Measurements from ENCODE around the gene GAST. TPM values are rescaled to one million over a fixed set of nuclear protein-coding genes. Genes with fewer than 3 reads are reported as not detected.
A peak's percentile ranks its signal among the peaks of the same experiment; 100 is the strongest.

GAST gene
- total and polyA plus RNA-seq, 10 of the 15 experiments (the other 5 are each of a cell fraction or from before 2014, with no cell fraction given), result not detected

GRCh38 chr17:41665566-41666236, 46.4 kb upstream of the GAST start:
- ChIA-PET SMC1A (ENCODE audit: uncharacterized antibody, unreplicated experiment) (interaction anchor here (0.7 to 6.9 kb wide), 9 partner anchors 13 to 1050 kb away, joined by 3 to 92 read pairs (median 4); partner anchors contain the start of gene EIF1), CTCF (interaction anchor here (0.6 to 12.0 kb wide), 20 partner anchors 8 to 1225 kb away, joined by 3 to 420 read pairs (median 4); partner anchors contain the start of gene EIF1), RAD21 (ENCODE audit: unreplicated experiment) (interaction anchor here (1.0 to 9.6 kb wide), 12 partner anchors 10 to 1133 kb away, joined by 3 to 193 read pairs (median 7); partner anchors contain the start of gene EIF1), POLR2A (interaction anchor here (0.6 to 8.3 kb wide), 5 partner anchors 12 to 34 kb away, joined by 3 to 103 read pairs (median 19); partner anchors contain the start of gene EIF1)
- H4K20me1 ChIP-seq (ENCODE audit: control insufficient read depth, insufficient read depth), result no peaks in the 10 kb centered on the region
- H3K4me1 ChIP-seq (ENCODE audit: control insufficient read depth, insufficient read depth, low read length), result peaks cover 39% of the 10 kb centered on the region
- peak overlapping the region; percentile 59 for H3K9ac ChIP-seq (ENCODE audit: control insufficient read depth, insufficient read depth, low read length)
- H3K4me2 ChIP-seq (ENCODE audit: control insufficient read depth, insufficient read depth), result peak overlapping the region; percentile 99
- peak overlapping the region; percentile 82 for H2AFZ ChIP-seq (ENCODE audit: control insufficient read depth, low read depth, low read length)
- BruUV-seq (replicated peaks), result no TSS peak
- WGBS (ENCODE audit: insufficient coverage, insufficient replicate concordance, low lambda C conversion rate, missing lambda C conversion rate), result under 1% methylated on average over 39 of the region's 39 CpGs
- no peaks in the 10 kb centered on the region for H3K36me3 ChIP-seq (ENCODE audit: control insufficient read depth in 2 of 2, insufficient read depth in 2 of 2, low read length in 1 of 2)
- DNase-seq (ENCODE audit: low read depth, low spot score) (peak; percentile 67), ATAC-seq (peak; percentile 82), FAIRE-seq (no peak)
- in situ Hi-C loops (cut with MboI) (loop anchor here (10.0 kb wide), 1 partner anchor 1051 kb away; no protein-coding TSS in a partner anchor), intact Hi-C loops (cut with micrococcal nuclease; ENCODE audit: unreplicated experiment) (loop anchor here (2.0 to 5.0 kb wide), 2 partner anchors 23 to 1048 kb away; partner anchors contain the start of gene EIF1)
- H3K4me3 ChIP-seq, result peak overlapping the region; percentile 73
- peak overlapping the region; percentile 67 for H3K27ac ChIP-seq (ENCODE audit: control insufficient read depth, insufficient read depth)
- H3K27me3 ChIP-seq (replicated peaks in 1 of 2; ENCODE audit: control insufficient read depth in 2 of 2, insufficient read depth in 2 of 2, low read length in 1 of 2), result no peaks in the 10 kb centered on the region
- no peaks in the 10 kb centered on the region for H3K79me2 ChIP-seq (ENCODE audit: control insufficient read depth, insufficient read depth, low read length)
- no peaks in the 10 kb centered on the region for H3K9me3 ChIP-seq (replicated peaks; ENCODE audit: control insufficient read depth, insufficient read depth, low read length)
- peak; percentile 73; the same call in 1 of the 2 replicates for TF ChIP-seq LARP7 (IDR thresholded peaks at IDR 0.05)
- TF ChIP-seq EP300 (IDR thresholded peaks at IDR 0.05; ENCODE audit: borderline replicate concordance in 1 of 2, control insufficient read depth in 1 of 2, low read depth in 2 of 2, low read length in 2 of 2), result peak in 1 of 2 experiments; percentile 31; a peak in 1 of 4 replicates
- TF ChIP-seq STAT3 (IDR thresholded peaks at IDR 0.05; ENCODE audit: low read depth, low read length), result no peak
- no peak; the same call in 1 of the 2 replicates for TF ChIP-seq SMC3 (IDR thresholded peaks at IDR 0.05; ENCODE audit: borderline replicate concordance, low read length)
- 0 out of 2 replicates have a peak, but pooled peaks have one; percentile 22 for TF ChIP-seq TBL1XR1 (IDR thresholded peaks at IDR 0.05; ENCODE audit: low read depth, low read length)
- TF ChIP-seq CEBPB (IDR thresholded peaks at IDR 0.05; ENCODE audit: borderline replicate concordance in 1 of 2, low read depth in 2 of 2, low read length in 2 of 2), result no peak
- TF ChIP-seq ZNF217 (IDR thresholded peaks at IDR 0.05), result no peak
- 0 out of 2 replicates have a peak, but pooled peaks have one; percentile 37 for TF ChIP-seq YY1 (IDR thresholded peaks at IDR 0.05; ENCODE audit: low read depth, low read length)
- TF ChIP-seq EED (IDR thresholded peaks at IDR 0.05; ENCODE audit: low read depth), result no peak
- TF ChIP-seq, protein P1, sequence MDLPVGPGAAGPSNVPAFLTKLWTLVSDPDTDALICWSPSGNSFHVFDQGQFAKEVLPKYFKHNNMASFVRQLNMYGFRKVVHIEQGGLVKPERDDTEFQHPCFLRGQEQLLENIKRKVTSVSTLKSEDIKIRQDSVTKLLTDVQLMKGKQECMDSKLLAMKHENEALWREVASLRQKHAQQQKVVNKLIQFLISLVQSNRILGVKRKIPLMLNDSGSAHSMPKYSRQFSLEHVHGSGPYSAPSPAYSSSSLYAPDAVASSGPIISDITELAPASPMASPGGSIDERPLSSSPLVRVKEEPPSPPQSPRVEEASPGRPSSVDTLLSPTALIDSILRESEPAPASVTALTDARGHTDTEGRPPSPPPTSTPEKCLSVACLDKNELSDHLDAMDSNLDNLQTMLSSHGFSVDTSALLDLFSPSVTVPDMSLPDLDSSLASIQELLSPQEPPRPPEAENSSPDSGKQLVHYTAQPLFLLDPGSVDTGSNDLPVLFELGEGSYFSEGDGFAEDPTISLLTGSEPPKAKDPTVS (IDR thresholded peaks at IDR 0.05; ENCODE audit: low read depth, low read length), result no peak
- TF ChIP-seq STAT1 (conservative IDR thresholded peaks at IDR 0.05), result 0 out of 2 replicates have a peak, but pooled peaks have one; percentile 23
- no peak for TF ChIP-seq PBX3 (IDR thresholded peaks at IDR 0.05; ENCODE audit: insufficient replicate concordance, low read depth, low read length)
- TF ChIP-seq PML (IDR thresholded peaks at IDR 0.05; ENCODE audit: low read length), result no peak
- TF ChIP-seq TCF3 (IDR thresholded peaks at IDR 0.05; ENCODE audit: borderline replicate concordance, insufficient read depth, low read depth, low read length), result 0 out of 2 replicates have a peak, but pooled peaks have one; percentile 30
- 0 out of 2 replicates have a peak, but pooled peaks have one; percentile 55 for TF ChIP-seq ZNF207 (IDR thresholded peaks at IDR 0.05; ENCODE audit: borderline replicate concordance)
- TF ChIP-seq BHLHE40 (IDR thresholded peaks at IDR 0.05; ENCODE audit: borderline replicate concordance in 1 of 2, low read depth in 2 of 2, low read length in 1 of 2), result peak in 1 of 2 experiments; percentile 78; a peak in 2 of 4 replicates
- no peak for TF ChIP-seq HDGF (IDR thresholded peaks at IDR 0.05)

Measured in GM12878 (cell line).